H7 (cell line): Measurements from ENCODE around the gene NT5C2. TPM values are rescaled to one million over a fixed set of nuclear protein-coding genes. Genes with fewer than 3 reads are reported as not detected.
"Not testable (repeated sequence)": the region's sequence is repeated elsewhere in the genome, so short reads cannot be mapped to it uniquely, and the experiment has no call there.

Experiments
- DNase-seq: peaks from one replicate; pipeline ENCODE4 v3.0.0; 2012
- H3K27me3 ChIP-seq: 2 replicates; pipeline ENCODE4 v1.6.0; 2011; ENCODE audit warnings: mild to moderate bottlenecking, low read length; ENCODE audit not compliant: control insufficient read depth, insufficient read depth
- H3K36me3 ChIP-seq: replicated peaks from 2 replicates; pipeline ENCODE4 v1.5.1; 2011; ENCODE audit warnings: low read length; ENCODE audit not compliant: control insufficient read depth, insufficient read depth
- H3K4me3 ChIP-seq: 2 replicates; pipeline ENCODE4 v1.5.1; 2011; ENCODE audit warnings: low read depth, mild to moderate bottlenecking, control low read depth, low read length, moderate library complexity; ENCODE audit not compliant: insufficient read depth
- total RNA-seq: library from RNA; depleted of rRNA; stranded (reverse); fragments of >200 nt; shearing (Covaris generic); gene quantifications from 2 replicates; pipeline ENCODE4 v1.2.3, GENCODE V29; 2014

The NT5C2 gene
- total RNA-seq, 1 experiment from 2014 or later: 40.4 TPM

- H3K36me3 ChIP-seq, DNase-seq, H3K27me3 ChIP-seq: not testable (repeated sequence)
- H3K4me3 ChIP-seq: peak overlapping the region; percentile 8; the same call in 1 of the 2 replicates
Measured at GRCh38 chr10:103207643-103208042, 14.6 kb upstream of the NT5C2 start.

DNA sequence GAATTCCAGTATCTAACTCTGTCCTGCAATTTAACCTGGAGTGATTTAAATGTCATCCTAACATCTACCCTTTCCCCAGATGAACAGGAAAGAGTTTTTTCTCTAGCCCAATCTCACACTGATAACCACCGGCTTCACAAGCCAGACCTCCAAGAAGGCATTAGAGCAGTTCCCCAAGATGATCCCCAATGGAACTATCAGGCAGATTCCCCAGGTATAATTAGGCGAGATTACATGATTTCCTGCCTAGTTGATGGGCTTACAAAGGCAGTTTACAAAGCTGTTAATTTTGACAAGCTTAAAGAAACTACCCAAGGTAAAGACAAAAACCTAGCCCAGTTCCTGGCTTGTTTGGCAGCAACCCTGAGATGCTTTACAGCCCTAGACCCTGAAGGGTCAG, 14.1 kb upstream of the NT5C2 start:
- peak overlapping the region; percentile 41; the same call in 1 of the 2 replicates for H3K4me3 ChIP-seq
- H3K27me3 ChIP-seq: no peaks in the 10 kb centered on the region
- H3K36me3 ChIP-seq: no peaks in the 10 kb centered on the region
- no peak for DNase-seq

DNA sequence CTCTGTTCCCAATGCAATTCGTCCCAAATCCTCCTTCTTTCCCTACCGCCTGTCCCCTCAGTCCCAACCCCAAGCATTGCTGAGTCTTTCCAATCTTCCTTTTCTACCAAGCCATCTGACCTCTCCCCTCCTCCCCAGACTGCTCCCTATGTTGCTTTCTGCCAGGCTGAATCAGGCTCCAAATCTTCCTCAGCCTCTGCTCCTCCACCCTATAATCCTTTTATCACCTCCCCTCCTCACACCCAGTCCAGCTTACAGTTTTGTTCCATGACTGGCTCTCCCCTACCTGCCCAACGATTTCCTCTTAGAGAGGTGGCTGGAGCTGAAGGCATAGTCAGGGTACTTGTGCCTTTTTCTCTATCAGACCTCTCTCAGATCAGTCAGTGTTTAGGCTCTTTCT, 13.6 kb upstream of the NT5C2 start:
- not testable (repeated sequence) for DNase-seq, H3K27me3 ChIP-seq, H3K36me3 ChIP-seq
- H3K4me3 ChIP-seq: peak overlapping the region; percentile 41; the same call in 1 of the 2 replicates

GRCh38 chr10:103205401-103205800, 12.3 kb upstream of the NT5C2 start:
- H3K4me3 ChIP-seq: peak overlapping the region; percentile 41; the same call in 1 of the 2 replicates
- not testable (repeated sequence) for DNase-seq, H3K27me3 ChIP-seq, H3K36me3 ChIP-seq

DNA sequence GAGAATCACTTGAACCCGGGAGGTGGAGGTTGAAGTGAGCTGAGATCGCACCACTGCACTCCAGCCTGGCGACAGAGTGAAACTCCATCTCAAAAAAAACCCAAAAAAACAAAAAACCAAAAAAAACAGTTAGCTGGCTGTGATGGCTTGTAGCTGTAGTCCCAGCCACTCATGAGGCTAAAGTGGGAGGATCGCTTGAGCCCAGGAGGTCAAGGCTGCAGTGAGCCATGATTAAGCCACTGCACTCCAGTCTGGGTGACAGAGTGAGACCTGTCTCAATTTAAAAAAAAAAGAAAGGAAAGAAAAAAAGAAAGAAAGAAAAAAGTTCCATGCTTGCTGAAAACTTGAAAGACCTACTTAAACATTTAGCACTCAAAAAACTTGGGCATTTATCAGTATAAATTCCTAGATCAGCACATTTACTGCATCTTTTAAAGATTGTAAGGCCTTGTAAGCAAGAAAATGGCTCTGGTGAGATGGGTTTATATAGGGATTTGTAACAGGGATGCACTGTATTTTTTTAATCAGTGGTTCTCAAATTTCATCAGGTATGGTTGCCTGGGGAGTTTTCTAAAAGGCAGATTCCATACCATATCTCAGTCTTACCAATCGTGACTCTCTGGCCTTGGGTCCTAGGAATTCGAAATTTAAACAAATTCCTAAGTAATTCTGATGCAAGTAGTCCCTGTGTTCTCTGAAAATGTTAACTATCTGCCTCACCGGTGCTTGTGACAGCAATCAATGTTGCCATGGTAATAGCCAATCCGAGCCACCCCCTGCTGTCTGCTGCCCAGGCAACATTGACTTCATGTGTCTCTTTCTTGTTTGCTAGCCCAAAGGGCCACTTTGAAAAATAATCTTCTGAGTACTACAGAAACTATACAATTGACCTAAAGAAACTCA, 11.5 kb upstream of the NT5C2 start:
- H3K36me3 ChIP-seq: no peaks in the 10 kb centered on the region
- H3K27me3 ChIP-seq: no peaks in the 10 kb centered on the region
- H3K4me3 ChIP-seq: no peak overlapping the region
- DNase-seq: peak; percentile 62

- Histone ChIP-seq H3K4me3 (no peak overlapping the region), H3K36me3 (no peaks in the 10 kb centered on the region), H3K27me3 (no peaks in the 10 kb centered on the region)
- no peak for DNase-seq
Measured at GRCh38 chr10:103203466-103203865, 10.4 kb upstream of the NT5C2 start.

GRCh38 chr10:103202319-103202718, 9.2 kb upstream of the NT5C2 start:
- no peak for DNase-seq
- Histone ChIP-seq H3K36me3 (no peaks in the 10 kb centered on the region), H3K4me3 (no peak overlapping the region), H3K27me3 (no peaks in the 10 kb centered on the region)

DNA sequence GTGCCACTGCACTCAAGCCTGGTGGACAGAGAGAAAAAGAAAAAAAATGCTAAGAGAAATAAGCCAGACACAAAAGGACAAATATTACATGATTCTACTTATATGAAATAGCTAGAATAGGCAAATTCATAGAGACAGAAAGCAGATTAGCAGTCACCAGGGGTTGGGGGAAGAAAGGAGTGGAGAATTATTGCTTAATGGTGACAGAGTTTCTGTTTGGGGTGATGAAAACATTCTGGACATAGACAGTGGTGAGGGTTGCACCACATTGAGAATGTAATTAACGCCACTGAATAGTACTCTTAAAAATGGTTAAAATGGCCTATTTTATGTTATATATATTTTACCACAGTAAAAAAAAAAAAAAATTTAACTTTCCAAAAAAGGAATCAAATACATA, 6.4 kb upstream of the NT5C2 start:
- no peak for DNase-seq
- Histone ChIP-seq H3K4me3 (no peak overlapping the region), H3K27me3 (no peaks in the 10 kb centered on the region), H3K36me3 (no peaks in the 10 kb centered on the region)

DNA sequence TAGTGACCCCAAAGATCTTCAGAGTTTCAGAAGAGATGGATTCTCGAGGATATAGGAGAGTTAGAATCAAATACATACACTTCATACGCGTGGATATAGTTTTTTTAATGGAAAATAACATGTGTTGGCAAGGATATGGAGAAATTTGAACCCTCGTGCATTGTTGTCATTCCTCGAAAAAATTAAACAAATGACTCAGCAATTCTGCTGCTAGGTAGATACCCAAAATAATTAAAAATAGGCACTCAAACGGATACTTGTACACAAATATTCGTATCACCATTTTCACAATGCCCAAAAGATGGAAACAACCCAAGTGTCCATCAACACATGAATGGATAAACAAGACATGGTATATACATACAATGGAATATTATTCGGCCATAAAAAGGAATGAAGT, 5.6 kb upstream of the NT5C2 start:
- DNase-seq: no peak
- H3K4me3 ChIP-seq: no peak overlapping the region
- H3K27me3 ChIP-seq: no peaks in the 10 kb centered on the region
- H3K36me3 ChIP-seq: no peaks in the 10 kb centered on the region

DNA sequence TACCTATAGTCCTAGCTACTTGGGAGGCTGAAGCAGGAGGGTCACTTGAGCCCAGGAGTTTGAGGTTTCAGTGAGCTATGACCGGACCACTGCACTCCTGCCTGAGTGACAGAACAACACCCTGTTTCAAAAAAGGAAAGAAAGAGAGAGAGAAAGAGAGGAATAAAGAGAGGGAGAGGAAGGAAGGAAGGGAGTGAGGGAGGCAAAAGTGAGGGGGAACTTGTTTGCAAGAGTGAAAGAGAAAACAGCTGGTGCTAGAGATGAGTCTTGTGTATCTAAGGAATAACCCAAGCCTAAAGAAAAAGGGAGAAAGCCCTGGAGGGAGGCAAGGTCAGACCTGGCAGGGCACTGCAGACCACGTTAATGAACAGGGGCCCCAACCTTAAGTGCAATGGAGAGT, 4.8 kb upstream of the NT5C2 start:
- Histone ChIP-seq H3K4me3 (no peak overlapping the region), H3K36me3 (no peaks in the 10 kb centered on the region), H3K27me3 (peaks cover 3% of the 10 kb centered on the region)
- no peak for DNase-seq

DNA sequence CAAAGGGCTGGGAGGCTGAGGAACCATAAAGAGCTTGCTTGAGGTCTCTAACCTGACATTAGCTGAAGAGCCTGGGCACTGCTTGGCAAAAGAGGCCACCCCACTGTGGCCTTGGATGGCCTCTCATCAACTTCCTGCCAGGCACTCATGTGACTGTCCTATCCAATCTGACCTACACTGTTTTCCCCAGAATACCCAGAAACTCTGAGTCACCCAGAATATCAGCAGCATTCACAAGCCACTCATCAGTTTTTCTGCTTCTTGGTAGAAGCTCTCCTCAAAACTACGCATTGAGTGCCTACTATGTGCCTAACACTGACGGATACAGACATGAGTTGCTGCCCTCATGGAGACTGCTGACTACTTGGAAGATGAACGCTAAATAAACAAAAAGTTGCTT, 4.1 kb upstream of the NT5C2 start:
- peaks cover 3% of the 10 kb centered on the region for H3K27me3 ChIP-seq
- H3K4me3 ChIP-seq: no peak overlapping the region
- H3K36me3 ChIP-seq: no peaks in the 10 kb centered on the region
- DNase-seq: peak; percentile 11

DNA sequence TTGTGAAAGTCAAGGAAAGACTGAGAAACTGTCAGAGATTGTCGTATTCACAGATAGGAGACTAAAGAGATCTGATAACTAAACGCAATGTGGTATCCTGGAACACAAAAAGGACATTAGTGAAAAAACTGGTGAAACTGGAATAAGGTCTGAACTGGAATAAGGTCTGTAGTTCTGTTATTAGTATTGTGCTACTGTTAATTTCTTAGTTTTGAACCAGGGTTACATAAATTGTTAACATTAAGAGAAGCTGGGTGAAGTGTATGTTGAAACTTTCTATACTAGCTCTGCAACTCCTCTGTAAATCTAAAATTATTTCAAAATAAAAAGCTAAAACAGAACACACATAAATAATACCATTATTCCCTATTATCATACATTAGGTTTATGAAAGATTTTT, 3.4 kb upstream of the NT5C2 start:
- Histone ChIP-seq H3K4me3 (no peak overlapping the region), H3K36me3 (no peaks in the 10 kb centered on the region), H3K27me3 (peaks cover 3% of the 10 kb centered on the region)
- DNase-seq: no peak

GRCh38 chr10:103193820-103194529, 903 bp upstream of the NT5C2 start:
- Histone ChIP-seq H3K4me3 (no peak overlapping the region), H3K27me3 (peaks cover 3% of the 10 kb centered on the region), H3K36me3 (no peaks in the 10 kb centered on the region)
- no peak for DNase-seq

GRCh38 chr10:103192451-103193106, 493 bp downstream of the NT5C2 start:
- Histone ChIP-seq H3K27me3 (peaks cover 3% of the 10 kb centered on the region), H3K4me3 (peak overlapping the region; percentile 87), H3K36me3 (no peaks in the 10 kb centered on the region)
- peak; percentile 65 for DNase-seq

- peak overlapping the region; percentile 87 for H3K4me3 ChIP-seq
- no peaks in the 10 kb centered on the region for H3K36me3 ChIP-seq
- no peak for DNase-seq
- H3K27me3 ChIP-seq: peaks cover 3% of the 10 kb centered on the region
Measured at GRCh38 chr10:103192089-103192450, 1.0 kb downstream of the NT5C2 start.
